Measurements from ENCODE around the gene CSTF3.
"Not testable (repeated sequence)": the region's sequence is repeated elsewhere in the genome, so short reads cannot be mapped to it uniquely, and the experiment has no call there.

Gene CSTF3

DNA sequence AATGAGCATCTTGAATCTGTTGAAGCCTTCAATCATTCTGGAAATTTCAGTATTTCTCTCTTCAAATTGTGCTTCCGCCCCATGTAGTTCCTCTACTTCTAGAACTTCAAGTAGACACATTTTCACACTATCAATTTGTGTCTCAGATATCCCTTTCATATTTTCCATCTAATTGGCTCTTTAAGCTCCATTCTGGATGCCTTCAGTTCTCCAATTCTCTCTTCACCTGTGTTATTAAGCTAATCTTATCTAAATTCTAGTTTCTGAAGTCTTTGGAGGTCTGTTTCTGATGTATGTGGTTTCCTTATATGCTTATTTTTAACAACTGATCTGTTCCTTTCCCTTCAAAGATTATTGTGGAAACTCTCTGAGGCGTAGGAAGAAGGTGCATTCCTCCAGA is 36.3 kb downstream of the CSTF3 start:
- no peaks in the 10 kb centered on the region for H3K4me1 ChIP-seq (ENCODE audit: control insufficient read depth, insufficient read depth, low read length)
- no peak overlapping the region for H3K9ac ChIP-seq (ENCODE audit: low read depth, low read length)
- H3K27me3 ChIP-seq (ENCODE audit: control insufficient read depth, insufficient read depth, low read length): no peaks in the 10 kb centered on the region
- H3K4me3 ChIP-seq (ENCODE audit: low read length): no peak overlapping the region
- peaks cover 9% of the 10 kb centered on the region for H3K36me3 ChIP-seq (ENCODE audit: insufficient read depth, low read length)
- no peak overlapping the region for H3K4me2 ChIP-seq (ENCODE audit: low read length)
- H3K9me3 ChIP-seq (replicated peaks; ENCODE audit: low read length): no peaks in the 10 kb centered on the region

DNA sequence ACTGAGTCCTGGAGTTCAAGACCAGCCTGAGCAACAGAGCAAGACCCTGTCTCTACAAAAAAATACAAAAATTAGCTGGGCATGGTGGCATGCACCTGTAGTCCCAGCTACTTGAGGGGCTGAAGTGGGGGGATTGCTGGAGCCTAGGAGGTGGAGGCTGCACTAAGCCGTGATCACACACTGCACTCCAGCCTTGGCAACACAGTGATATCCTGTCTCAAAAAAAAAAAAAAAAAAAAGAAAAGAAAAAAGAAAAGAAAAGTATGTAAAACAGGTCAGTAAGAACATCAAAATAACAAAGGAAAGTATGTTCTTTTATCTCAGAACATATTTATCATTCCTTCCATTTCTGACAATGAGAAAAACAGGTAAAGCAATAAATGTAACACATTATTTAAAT is 38.6 kb downstream of the CSTF3 start:
- not testable (repeated sequence) for H3K9ac ChIP-seq (ENCODE audit: low read depth, low read length); H3K4me2 ChIP-seq (ENCODE audit: low read length); H3K4me1 ChIP-seq (ENCODE audit: control insufficient read depth, insufficient read depth, low read length); H3K36me3 ChIP-seq (ENCODE audit: insufficient read depth, low read length); H3K27me3 ChIP-seq (ENCODE audit: control insufficient read depth, insufficient read depth, low read length); H3K4me3 ChIP-seq (ENCODE audit: low read length); H3K9me3 ChIP-seq (replicated peaks; ENCODE audit: low read length)

DNA sequence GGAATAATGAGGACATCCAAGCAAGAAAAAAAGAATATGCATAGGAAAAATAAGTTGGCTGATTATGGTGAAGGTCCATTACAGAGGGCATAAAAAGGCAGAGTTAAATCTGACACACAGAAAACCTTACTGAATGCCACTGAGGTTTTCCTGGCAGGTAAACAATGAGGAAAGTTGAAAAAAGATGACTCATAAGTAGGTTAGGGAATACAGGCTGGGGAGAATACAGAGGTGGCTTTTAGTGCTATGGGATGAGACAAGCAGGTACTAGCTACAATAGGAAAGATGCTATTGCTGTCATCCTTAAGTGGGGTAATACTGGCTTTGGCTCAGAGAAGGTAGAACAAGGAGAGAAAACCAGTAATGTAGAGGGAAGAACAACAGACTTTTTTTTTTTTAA is 44.7 kb downstream of the CSTF3 start:
- Histone ChIP-seq H3K36me3 (ENCODE audit: insufficient read depth, low read length) (no peaks in the 10 kb centered on the region), H3K9me3 (replicated peaks; ENCODE audit: low read length) (no peaks in the 10 kb centered on the region), H3K4me1 (ENCODE audit: control insufficient read depth, insufficient read depth, low read length) (no peaks in the 10 kb centered on the region), H3K4me2 (ENCODE audit: low read length) (no peak overlapping the region), H3K4me3 (ENCODE audit: low read length) (no peak overlapping the region), H3K9ac (ENCODE audit: low read depth, low read length) (no peak overlapping the region), H3K27me3 (ENCODE audit: control insufficient read depth, insufficient read depth, low read length) (no peaks in the 10 kb centered on the region)

DNA sequence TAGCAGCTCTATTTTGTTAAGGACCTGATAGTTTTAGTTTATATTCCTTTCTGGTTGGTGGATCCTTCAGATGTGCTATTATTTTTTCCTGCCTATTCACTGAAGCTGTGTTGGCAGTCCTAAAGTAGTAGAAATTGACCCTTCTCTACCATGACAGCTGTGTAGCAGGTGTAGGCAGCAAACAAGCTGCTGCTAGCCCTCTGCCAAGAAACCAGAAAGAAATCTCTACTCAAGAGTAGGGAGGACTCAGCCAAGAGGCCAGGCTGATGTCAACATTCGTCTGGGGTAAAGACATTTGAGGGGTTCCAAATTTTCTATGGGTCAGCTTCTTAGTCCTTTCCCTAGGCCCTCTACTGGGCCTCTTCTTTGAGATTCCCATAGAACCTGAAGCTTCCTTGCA is 51.2 kb downstream of the CSTF3 start:
- Histone ChIP-seq H3K9me3 (replicated peaks; ENCODE audit: low read length) (no peaks in the 10 kb centered on the region), H3K27me3 (ENCODE audit: control insufficient read depth, insufficient read depth, low read length) (no peaks in the 10 kb centered on the region)

DNA sequence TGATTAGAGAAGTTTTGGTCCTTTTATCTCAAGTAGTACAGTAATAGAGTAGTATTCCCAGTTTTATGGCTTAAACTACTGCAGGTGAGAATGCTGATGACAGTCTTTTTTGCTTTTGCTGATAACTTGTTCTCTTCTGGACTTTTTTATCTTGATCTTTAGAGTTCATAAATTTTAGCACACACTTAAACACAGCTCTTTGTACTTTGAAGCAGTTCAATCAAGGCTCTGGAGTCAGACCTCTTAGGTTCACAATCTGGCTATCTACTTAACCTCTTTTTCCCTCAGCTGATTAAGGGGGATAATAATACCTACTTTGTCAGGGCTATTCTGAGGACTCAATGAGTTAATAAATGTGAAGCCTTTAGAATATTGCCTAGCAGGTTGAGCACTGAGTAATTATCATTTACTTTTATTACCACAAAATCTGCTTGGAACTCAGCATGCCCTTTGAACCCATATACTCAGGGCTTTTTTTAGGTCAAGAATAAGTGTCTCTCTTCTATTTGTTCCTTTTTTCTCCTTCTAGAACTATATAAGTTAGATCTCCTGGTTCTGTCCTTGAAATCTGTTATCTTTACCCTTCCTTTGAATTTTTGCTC is 51.9 kb downstream of the CSTF3 start:
- Histone ChIP-seq H3K9me3 (replicated peaks; ENCODE audit: low read length) (no peaks in the 10 kb centered on the region), H3K36me3 (ENCODE audit: insufficient read depth, low read length) (peaks cover 13% of the 10 kb centered on the region), H3K4me3 (ENCODE audit: low read length) (no peak overlapping the region), H3K9ac (ENCODE audit: low read depth, low read length) (no peak overlapping the region), H3K27me3 (ENCODE audit: control insufficient read depth, insufficient read depth, low read length) (no peaks in the 10 kb centered on the region), H3K4me1 (ENCODE audit: control insufficient read depth, insufficient read depth, low read length) (no peaks in the 10 kb centered on the region), H3K4me2 (ENCODE audit: low read length) (no peak overlapping the region)

More for the DNA sequence above, 51.2 kb downstream of the CSTF3 start:
- H3K4me3 ChIP-seq (ENCODE audit: low read length): no peak overlapping the region
- H3K9ac ChIP-seq (ENCODE audit: low read depth, low read length): no peak overlapping the region
- H3K36me3 ChIP-seq (ENCODE audit: insufficient read depth, low read length): peaks cover 7% of the 10 kb centered on the region
- no peaks in the 10 kb centered on the region for H3K4me1 ChIP-seq (ENCODE audit: control insufficient read depth, insufficient read depth, low read length)
- H3K4me2 ChIP-seq (ENCODE audit: low read length): no peak overlapping the region

DNA sequence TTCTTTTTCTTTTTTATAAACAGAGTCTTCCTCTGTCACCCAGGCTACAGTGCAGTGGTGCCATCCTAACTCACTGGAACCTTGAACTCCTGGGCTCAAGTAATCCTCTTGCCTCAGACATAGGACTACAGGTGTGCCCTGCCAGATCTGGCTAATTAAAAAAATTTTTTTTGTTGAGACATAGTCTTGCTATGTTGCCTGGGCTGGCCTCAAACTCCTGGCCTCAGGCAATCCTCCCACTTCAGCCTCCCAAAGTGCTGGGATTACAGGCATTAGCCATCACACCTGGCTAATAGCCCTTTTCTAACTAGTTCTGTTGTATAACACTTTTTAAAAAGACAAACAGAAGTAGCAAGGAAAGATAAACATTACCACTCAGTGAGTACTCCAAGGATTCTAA is 57.4 kb downstream of the CSTF3 start:
- no peaks in the 10 kb centered on the region for H3K9me3 ChIP-seq (replicated peaks; ENCODE audit: low read length)
- no peak overlapping the region for H3K4me2 ChIP-seq (ENCODE audit: low read length)
- H3K9ac ChIP-seq (ENCODE audit: low read depth, low read length): no peak overlapping the region
- no peaks in the 10 kb centered on the region for H3K27me3 ChIP-seq (ENCODE audit: control insufficient read depth, insufficient read depth, low read length)
- H3K4me3 ChIP-seq (ENCODE audit: low read length): no peak overlapping the region
- H3K36me3 ChIP-seq (ENCODE audit: insufficient read depth, low read length): peaks cover 47% of the 10 kb centered on the region
- H3K4me1 ChIP-seq (ENCODE audit: control insufficient read depth, insufficient read depth, low read length): no peaks in the 10 kb centered on the region

DNA sequence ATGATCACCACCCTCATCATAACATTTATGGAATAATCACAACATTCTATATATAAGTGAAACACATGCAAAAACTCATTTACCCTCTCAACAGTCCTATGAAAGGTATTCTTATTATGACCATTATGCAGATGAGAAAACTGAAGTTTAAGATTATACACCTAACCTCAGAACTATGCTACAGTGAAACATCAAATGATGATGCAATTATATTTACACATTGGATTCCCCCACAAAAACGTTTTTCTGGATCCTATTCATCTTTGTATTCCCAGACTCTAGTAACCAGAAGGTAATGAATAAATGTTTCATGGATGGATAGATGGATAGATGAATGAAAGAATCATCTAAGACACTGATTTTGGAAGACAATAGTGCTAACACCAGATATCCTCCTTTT is 67.1 kb downstream of the CSTF3 start:
- Histone ChIP-seq H3K9ac (ENCODE audit: low read depth, low read length) (no peak overlapping the region), H3K4me1 (ENCODE audit: control insufficient read depth, insufficient read depth, low read length) (no peaks in the 10 kb centered on the region), H3K27me3 (ENCODE audit: control insufficient read depth, insufficient read depth, low read length) (no peaks in the 10 kb centered on the region), H3K4me3 (ENCODE audit: low read length) (no peak overlapping the region), H3K4me2 (ENCODE audit: low read length) (no peak overlapping the region), H3K36me3 (ENCODE audit: insufficient read depth, low read length) (peaks cover 44% of the 10 kb centered on the region), H3K9me3 (replicated peaks; ENCODE audit: low read length) (no peaks in the 10 kb centered on the region)

DNA sequence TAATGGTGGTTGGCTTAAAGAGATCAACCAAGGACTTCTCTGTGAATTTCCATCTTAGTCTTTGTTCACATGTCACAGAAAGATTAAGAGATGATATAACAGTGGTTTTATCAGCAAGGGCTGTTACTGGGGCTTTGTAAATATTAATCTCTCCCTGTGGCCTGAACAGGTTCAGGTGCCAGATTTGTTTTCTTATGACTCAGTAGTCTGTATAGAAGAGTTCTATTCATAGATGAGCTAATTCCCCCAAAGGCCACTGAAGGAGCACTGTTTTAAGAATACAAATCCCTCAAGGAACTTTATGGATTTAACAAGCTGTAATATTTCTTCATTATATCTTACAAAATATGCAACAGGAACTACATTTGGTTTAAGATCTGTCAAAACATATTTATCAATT is 71.5 kb downstream of the CSTF3 start:
- no peak overlapping the region for H3K4me3 ChIP-seq (ENCODE audit: low read length)
- peaks cover 45% of the 10 kb centered on the region for H3K36me3 ChIP-seq (ENCODE audit: insufficient read depth, low read length)
- no peak overlapping the region for H3K9ac ChIP-seq (ENCODE audit: low read depth, low read length)
- H3K9me3 ChIP-seq (replicated peaks; ENCODE audit: low read length): no peaks in the 10 kb centered on the region
- no peaks in the 10 kb centered on the region for H3K4me1 ChIP-seq (ENCODE audit: control insufficient read depth, insufficient read depth, low read length)
- H3K4me2 ChIP-seq (ENCODE audit: low read length): no peak overlapping the region
- H3K27me3 ChIP-seq (ENCODE audit: control insufficient read depth, insufficient read depth, low read length): no peaks in the 10 kb centered on the region

DNA sequence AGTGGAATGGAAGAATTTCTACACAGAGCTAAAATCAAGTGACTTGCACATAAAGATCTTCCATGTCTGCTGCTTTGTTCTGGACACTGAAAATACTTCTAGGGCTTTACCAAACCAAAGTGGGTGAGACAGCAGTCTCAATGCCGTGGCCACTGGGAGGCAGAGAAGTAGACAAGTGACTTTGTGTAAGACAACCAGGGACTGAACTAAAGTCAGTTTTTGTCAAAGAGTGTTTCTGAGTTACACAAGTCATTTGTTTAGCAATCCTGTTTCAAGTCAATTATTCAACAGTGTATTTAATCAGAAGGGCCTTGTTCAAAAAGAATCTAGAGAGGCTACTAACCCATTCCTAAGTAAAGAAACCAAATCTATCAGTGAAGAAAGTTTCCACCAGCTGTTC is 75.3 kb downstream of the CSTF3 start:
- Histone ChIP-seq H3K9ac (ENCODE audit: low read depth, low read length) (no peak overlapping the region), H3K4me2 (ENCODE audit: low read length) (no peak overlapping the region), H3K9me3 (replicated peaks; ENCODE audit: low read length) (no peaks in the 10 kb centered on the region), H3K4me1 (ENCODE audit: control insufficient read depth, insufficient read depth, low read length) (no peaks in the 10 kb centered on the region), H3K36me3 (ENCODE audit: insufficient read depth, low read length) (peaks cover 67% of the 10 kb centered on the region), H3K4me3 (ENCODE audit: low read length) (no peak overlapping the region), H3K27me3 (ENCODE audit: control insufficient read depth, insufficient read depth, low read length) (no peaks in the 10 kb centered on the region)

DNA sequence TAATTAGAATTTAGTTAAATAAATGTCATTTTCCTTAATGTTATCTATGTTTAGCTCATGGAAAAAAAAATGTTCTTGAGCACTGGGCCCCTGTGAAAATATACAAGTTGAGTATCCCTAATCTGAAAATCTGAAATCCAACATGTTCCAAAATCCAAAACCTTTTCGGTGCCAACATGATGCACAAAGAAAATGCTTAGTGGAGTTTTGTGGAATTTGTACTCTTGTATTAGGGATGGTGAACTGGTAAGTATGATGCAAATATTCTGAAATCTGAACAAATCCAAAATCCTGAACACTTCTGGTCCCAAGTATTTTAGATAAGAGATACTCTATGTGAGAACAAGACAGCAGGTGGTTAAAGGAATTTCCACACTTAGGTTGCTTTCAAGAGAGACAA is 77.4 kb downstream of the CSTF3 start:
- peaks cover 65% of the 10 kb centered on the region for H3K36me3 ChIP-seq (ENCODE audit: insufficient read depth, low read length)

DNA sequence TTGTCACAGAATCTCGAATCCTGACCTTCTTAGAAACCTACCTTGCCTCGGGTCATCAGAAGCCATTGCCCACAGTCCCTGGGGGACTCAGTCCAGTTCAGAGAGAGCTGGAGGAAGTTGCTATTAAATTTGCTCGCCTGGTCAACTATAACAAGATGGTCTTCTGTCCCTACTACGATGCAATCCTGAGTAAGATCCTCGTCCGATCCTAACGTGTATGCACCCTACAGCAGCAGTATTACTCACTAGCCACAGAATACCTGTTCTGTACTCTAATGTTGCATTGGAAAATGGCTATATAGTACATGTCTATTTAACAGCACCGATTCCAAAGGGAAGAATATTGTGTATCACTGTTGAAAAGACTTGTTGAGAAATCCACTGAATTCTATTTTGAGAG is 88.8 kb downstream of the CSTF3 start:
- no peak overlapping the region for H3K4me3 ChIP-seq (ENCODE audit: low read length)
- H3K4me1 ChIP-seq (ENCODE audit: control insufficient read depth, insufficient read depth, low read length): no peaks in the 10 kb centered on the region
- H3K4me2 ChIP-seq (ENCODE audit: low read length): no peak overlapping the region
- H3K9me3 ChIP-seq (replicated peaks; ENCODE audit: low read length): no peaks in the 10 kb centered on the region
- peaks cover 54% of the 10 kb centered on the region for H3K36me3 ChIP-seq (ENCODE audit: insufficient read depth, low read length)
- H3K9ac ChIP-seq (ENCODE audit: low read depth, low read length): no peak overlapping the region
- H3K27me3 ChIP-seq (ENCODE audit: control insufficient read depth, insufficient read depth, low read length): no peaks in the 10 kb centered on the region

More for the DNA sequence above, 77.4 kb downstream of the CSTF3 start:
- no peak overlapping the region for H3K4me2 ChIP-seq (ENCODE audit: low read length)
- no peaks in the 10 kb centered on the region for H3K27me3 ChIP-seq (ENCODE audit: control insufficient read depth, insufficient read depth, low read length)
- H3K4me3 ChIP-seq (ENCODE audit: low read length): no peak overlapping the region
- no peaks in the 10 kb centered on the region for H3K4me1 ChIP-seq (ENCODE audit: control insufficient read depth, insufficient read depth, low read length)
- H3K9me3 ChIP-seq (replicated peaks; ENCODE audit: low read length): no peaks in the 10 kb centered on the region
- no peak overlapping the region for H3K9ac ChIP-seq (ENCODE audit: low read depth, low read length)

DNA sequence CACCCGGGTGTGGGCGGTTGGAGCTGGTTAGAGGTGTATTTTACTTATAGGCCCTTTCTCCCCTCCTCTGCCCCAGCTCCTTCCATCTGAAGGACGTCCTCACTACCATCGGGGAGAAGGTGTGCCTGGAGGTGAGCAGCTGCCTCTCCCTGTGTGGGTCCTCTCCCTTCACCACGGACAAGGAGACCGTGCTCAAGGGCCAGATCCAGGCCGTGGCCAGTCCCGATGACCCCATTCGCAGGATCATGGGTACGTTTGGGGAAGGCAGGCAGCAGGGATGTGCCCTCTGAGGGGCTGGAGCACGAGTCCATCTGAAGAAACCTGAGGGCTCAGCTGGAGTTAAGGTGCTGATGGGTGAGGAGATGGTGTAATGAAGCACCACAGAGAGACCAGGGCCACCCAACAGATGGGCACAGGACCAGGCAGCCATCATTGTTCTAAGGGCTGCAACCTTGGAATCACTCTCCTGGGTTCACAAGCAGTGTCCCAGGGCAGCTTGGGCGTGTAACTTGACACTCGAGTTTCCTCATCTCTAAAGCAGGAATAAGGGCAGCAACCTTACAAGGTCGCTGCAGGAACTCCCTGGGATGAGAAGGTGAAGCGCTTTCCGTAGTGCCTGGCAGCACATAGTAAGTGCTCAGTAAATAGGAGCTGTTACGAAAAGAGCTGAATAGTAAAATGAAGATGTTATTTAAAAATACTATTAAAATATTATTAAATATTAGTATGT is 92.5 kb downstream of the CSTF3 start:
- no peak overlapping the region for H3K9ac ChIP-seq (ENCODE audit: low read depth, low read length)
- H3K9me3 ChIP-seq (replicated peaks; ENCODE audit: low read length): no peaks in the 10 kb centered on the region
- no peaks in the 10 kb centered on the region for H3K27me3 ChIP-seq (ENCODE audit: control insufficient read depth, insufficient read depth, low read length)
- H3K4me3 ChIP-seq (ENCODE audit: low read length): no peak overlapping the region
- peaks cover under 1% of the 10 kb centered on the region for H3K4me1 ChIP-seq (ENCODE audit: control insufficient read depth, insufficient read depth, low read length)
- H3K36me3 ChIP-seq (ENCODE audit: insufficient read depth, low read length): peaks cover 57% of the 10 kb centered on the region
- H3K4me2 ChIP-seq (ENCODE audit: low read length): no peak overlapping the region

Data from skeletal muscle satellite cell (primary cell).